BLaER1 treated with 17β-estradiol and CSF1 and Interleukin-3, amounts not matched to agents 10 nM and 100 nM (cell line): Measurements from ENCODE around the gene GAB1.
A peak's percentile ranks its signal among the peaks of the same experiment; 100 is the strongest.

Experiments used
- H3K27ac ChIP-seq, 11 experiments: shearing (Covaris generic); formaldehyde crosslinking; 2 replicates each; pipeline ENCODE4 v1.8.1; 2022
- H3K27me3 ChIP-seq, 11 experiments: shearing (Covaris generic); formaldehyde crosslinking; 2 replicates each; pipeline ENCODE4 v1.8.1; 2022
- H3K36me3 ChIP-seq, 11 experiments: shearing (Covaris generic); formaldehyde crosslinking; 2 replicates each; pipeline ENCODE4 v1.8.1; 2022
- H3K4me1 ChIP-seq, 10 experiments: shearing (Covaris generic); formaldehyde crosslinking; 2 replicates each; pipeline ENCODE4 v1.8.1; 2022
- H3K4me2 ChIP-seq, 11 experiments: shearing (Covaris generic); formaldehyde crosslinking; 2 replicates each; pipeline ENCODE4 v1.8.1; 2022
- H3K4me3 ChIP-seq, 10 experiments: shearing (Covaris generic); formaldehyde crosslinking; 2 replicates each; pipeline ENCODE4 v1.8.1; 2022
- H3K9ac ChIP-seq, 11 experiments: shearing (Covaris generic); formaldehyde crosslinking; 2 replicates each; pipeline ENCODE4 v1.8.1; 2022
- H3K9me3 ChIP-seq, 11 experiments: shearing (Covaris generic); formaldehyde crosslinking; replicated peaks in 1 of 11; 2 replicates each; pipeline ENCODE4 v1.8.1; 2022
- H4K20me1 ChIP-seq, 11 experiments: shearing (Covaris generic); formaldehyde crosslinking; 2 replicates each; pipeline ENCODE4 v1.8.1; 2022
- Cebpa-rat ChIP-seq, 11 experiments: shearing (Covaris generic); IDR thresholded peaks; 2 replicates each; pipeline ENCODE4 v1.8.1; 2022

GAB1 gene

DNA sequence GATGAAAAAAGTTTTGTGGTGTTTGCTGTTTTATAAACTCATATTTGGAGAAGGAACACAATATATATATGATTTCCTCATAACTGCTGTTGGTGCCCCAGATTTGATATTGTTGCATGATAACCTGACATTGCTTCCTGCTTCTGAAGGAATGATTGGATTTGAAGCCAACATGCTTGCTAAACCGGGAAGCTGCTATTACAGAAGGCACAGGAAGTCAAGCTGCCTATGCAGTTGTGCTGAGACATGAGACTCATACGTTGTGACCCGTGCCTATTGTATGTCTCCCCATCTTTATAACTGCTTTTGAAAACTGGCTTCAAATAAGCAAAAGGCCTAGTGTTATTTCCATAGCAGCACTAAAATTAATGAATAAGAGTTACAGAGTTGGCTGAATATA is 32.9 kb downstream of the GAB1 start:
- no peak overlapping the region for H3K9ac ChIP-seq

DNA sequence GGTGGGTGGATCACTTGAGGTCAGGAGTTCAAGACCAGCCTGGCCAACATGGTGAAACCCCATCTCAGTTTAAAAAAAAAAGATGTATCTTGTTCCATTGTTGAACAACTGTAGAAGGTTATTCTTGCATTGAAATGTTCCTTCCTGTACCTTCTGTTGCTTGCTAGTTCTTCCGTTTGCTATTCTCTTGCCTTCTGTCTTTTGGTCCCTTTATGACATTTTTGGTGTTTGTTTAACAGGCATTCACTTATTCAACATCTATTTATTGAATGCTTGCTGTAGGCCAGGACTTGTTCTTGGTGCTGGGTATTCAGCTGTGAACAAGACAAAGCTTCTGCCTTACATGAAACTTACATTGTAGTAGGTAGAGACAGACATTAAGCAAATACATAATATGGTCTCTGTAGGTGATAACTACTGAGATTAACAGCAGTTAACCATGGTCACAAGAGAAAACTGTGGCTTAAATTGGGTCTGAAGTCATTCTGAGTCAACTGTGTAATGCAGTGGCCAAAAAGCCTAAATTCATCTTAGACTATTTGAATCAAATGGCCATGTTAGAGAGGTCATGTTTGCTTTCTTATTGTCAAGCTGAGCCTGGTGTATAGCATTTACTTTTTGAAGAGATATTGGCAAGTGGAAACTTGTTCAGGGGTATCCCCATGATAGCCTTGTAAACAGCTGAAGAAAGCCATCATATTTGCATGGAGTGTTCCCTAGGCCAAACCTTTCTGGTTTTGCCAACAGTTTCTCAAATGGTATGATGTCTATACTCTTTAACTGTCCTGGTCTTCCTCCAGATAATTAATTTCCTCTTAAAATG is 35.6 kb downstream of the GAB1 start:
- Histone ChIP-seq H3K27me3 (no peaks in the 10 kb centered on the region), H3K36me3 (peaks cover 0 to 31% (median 21%) of the 10 kb centered on the region in 11 experiments; a peak in 18 of 22 replicates), H3K4me1 (peaks cover 42 to 57% (median 49%) of the 10 kb centered on the region in 10 experiments), H4K20me1 (peaks cover 0 to 21% (median 0%) of the 10 kb centered on the region in 11 experiments; a peak in 8 of 22 replicates), H3K9ac (no peak overlapping the region; a peak in 1 of 22 replicates), H3K4me3 (no peak overlapping the region), H3K27ac (peak overlapping the region in 6 of 11 experiments; percentile 4 to 54 (median 23); a peak in 5 of 22 replicates), H3K9me3 (peaks cover 0 to 24% (median 21%) of the 10 kb centered on the region in 11 experiments; a peak in 20 of 22 replicates), H3K4me2 (peak overlapping the region in 9 of 11 experiments; percentile 10 to 71 (median 52); a peak in 18 of 22 replicates)
- TF ChIP-seq Cebpa-rat (IDR thresholded peaks at IDR 0.05), result no peak

More for the DNA sequence above, 32.9 kb downstream of the GAB1 start:
- Histone ChIP-seq H3K36me3 (peaks cover 0 to 48% (median 21%) of the 10 kb centered on the region in 11 experiments; a peak in 18 of 22 replicates), H3K4me2 (peak overlapping the region in 3 of 11 experiments; percentile 5 to 61 (median 16); a peak in 2 of 22 replicates), H3K27me3 (no peaks in the 10 kb centered on the region), H4K20me1 (peaks cover 0 to 15% (median 0%) of the 10 kb centered on the region in 11 experiments; a peak in 6 of 22 replicates), H3K27ac (peak overlapping the region in 3 of 11 experiments; percentile 2 to 20 (median 12); a peak in 4 of 22 replicates), H3K4me3 (no peak overlapping the region), H3K9me3 (peaks cover 0 to 26% (median 21%) of the 10 kb centered on the region in 11 experiments; a peak in 20 of 22 replicates), H3K4me1 (peaks cover 14 to 29% (median 23%) of the 10 kb centered on the region in 10 experiments)
- no peak for TF ChIP-seq Cebpa-rat (IDR thresholded peaks at IDR 0.05)

DNA sequence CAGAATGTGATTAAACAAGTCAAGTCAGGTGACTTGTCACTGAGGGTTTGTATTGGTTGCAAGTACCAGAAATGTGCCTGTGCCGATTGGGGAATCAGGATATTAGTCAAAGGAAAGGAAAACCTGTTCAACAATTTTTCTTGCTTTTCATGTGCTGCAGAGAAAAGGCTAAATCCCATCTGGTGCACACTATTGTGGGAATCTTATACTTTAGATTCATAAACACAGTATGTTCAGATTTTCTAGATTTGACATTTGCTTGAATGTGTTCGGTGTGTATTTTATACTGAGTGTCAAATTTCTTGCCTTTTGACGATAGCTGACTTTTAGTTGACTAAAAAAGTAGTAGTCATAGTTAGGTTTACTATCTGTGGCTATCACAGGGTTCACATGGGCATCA is 37.6 kb downstream of the GAB1 start:
- Histone ChIP-seq H3K27ac (no peak overlapping the region), H3K9me3 (peaks cover 0 to 18% (median 15%) of the 10 kb centered on the region in 11 experiments; a peak in 20 of 22 replicates), H3K9ac (no peak overlapping the region), H3K27me3 (no peaks in the 10 kb centered on the region), H4K20me1 (peaks cover 0 to 21% (median 0%) of the 10 kb centered on the region in 11 experiments; a peak in 8 of 22 replicates), H3K36me3 (peaks cover 0 to 12% (median 12%) of the 10 kb centered on the region in 11 experiments; a peak in 16 of 22 replicates), H3K4me2 (peak overlapping the region in 7 of 11 experiments; percentile 68 to 89 (median 82); a peak in 10 of 22 replicates), H3K4me3 (no peak overlapping the region), H3K4me1 (peaks cover 61 to 76% (median 68%) of the 10 kb centered on the region in 10 experiments)
- TF ChIP-seq Cebpa-rat (IDR thresholded peaks at IDR 0.05), result no peak

DNA sequence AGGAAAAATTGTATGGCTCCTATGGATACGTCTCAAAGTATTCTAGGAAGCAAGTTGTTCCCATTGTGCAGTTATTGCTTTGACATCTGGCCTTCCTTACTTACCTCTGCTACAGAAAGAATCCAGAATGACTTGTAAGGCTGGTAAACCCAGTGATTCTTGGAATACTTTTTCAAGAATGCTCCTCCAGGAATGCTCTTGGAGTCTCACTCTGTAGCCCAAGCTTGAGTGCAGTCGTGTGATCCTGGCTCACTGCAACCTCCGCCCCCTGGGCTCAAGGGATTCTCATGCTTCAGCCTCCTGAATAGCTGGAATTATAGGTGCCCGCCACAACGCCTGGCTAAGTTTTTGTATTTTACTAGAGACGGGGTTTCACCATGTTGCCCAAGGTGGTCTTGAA is 38.1 kb downstream of the GAB1 start:
- H3K36me3 ChIP-seq, result peaks cover 0 to 7% (median 6%) of the 10 kb centered on the region in 11 experiments; a peak in 13 of 22 replicates
- H4K20me1 ChIP-seq, result peaks cover 0 to 21% (median 0%) of the 10 kb centered on the region in 11 experiments; a peak in 8 of 22 replicates
- H3K27me3 ChIP-seq, result no peaks in the 10 kb centered on the region
- peak overlapping the region in 3 of 11 experiments; percentile 26 to 46 (median 40); a peak in 1 of 22 replicates for H3K9ac ChIP-seq
- no peak overlapping the region for H3K4me3 ChIP-seq
- H3K4me2 ChIP-seq, result peak overlapping the region; percentile 68 to 89 (median 82); a peak in 18 of 22 replicates
- peaks cover 62 to 81% (median 71%) of the 10 kb centered on the region in 10 experiments for H3K4me1 ChIP-seq
- peaks cover 0 to 14% (median 11%) of the 10 kb centered on the region in 11 experiments; a peak in 20 of 22 replicates for H3K9me3 ChIP-seq
- no peak for TF ChIP-seq Cebpa-rat (IDR thresholded peaks at IDR 0.05)
- peak overlapping the region in 4 of 11 experiments; percentile 11 to 85 (median 22); a peak in 3 of 22 replicates for H3K27ac ChIP-seq

DNA sequence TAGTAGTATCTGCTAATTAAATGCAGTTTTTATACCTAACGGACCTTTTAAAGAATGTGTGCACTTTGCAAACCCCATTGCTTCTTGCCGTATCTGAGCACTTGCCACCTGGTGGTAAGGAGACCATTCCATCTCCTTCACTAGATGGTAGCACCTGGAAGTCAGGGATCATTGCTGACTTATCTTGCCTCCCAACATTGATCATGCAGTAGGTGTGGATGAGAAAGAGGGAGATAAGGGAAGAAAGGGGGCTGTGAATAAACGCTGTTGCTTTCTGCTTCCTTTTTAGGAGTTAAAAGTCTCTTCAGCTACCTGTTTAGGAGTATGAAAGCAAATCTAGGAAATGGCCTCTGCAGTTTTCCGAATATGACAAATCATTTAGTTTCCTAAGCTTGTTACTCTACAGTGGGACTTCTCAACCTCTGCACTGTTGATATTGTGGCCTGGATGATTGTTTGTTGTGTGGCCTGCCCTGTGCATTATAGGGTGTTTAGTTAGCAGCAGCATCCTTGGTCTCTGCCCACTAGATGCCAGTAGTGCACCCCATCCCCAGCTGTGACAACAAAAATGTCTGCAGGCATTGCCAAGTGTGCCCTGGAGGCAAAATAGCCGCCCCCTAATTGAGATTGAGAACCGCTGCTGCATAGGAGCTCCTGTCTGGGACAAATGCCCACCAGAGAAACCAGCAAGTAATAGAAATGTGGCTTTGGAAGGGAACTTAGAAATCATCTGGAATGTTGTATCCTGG is 38.8 kb downstream of the GAB1 start:
- H3K27ac ChIP-seq, result peak overlapping the region in 8 of 11 experiments; percentile 71 to 86 (median 83); a peak in 15 of 22 replicates
- peaks cover 0 to 7% (median 3%) of the 10 kb centered on the region in 11 experiments; a peak in 19 of 22 replicates for H3K9me3 ChIP-seq
- H4K20me1 ChIP-seq, result peaks cover 0 to 21% (median 0%) of the 10 kb centered on the region in 11 experiments; a peak in 8 of 22 replicates
- peak overlapping the region in 8 of 11 experiments; percentile 10 to 74 (median 52); a peak in 9 of 22 replicates for H3K9ac ChIP-seq
- TF ChIP-seq Cebpa-rat (IDR thresholded peaks at IDR 0.05), result no peak
- no peak overlapping the region for H3K4me3 ChIP-seq
- peaks cover 60 to 87% (median 73%) of the 10 kb centered on the region in 10 experiments for H3K4me1 ChIP-seq
- H3K4me2 ChIP-seq, result peak overlapping the region; percentile 68 to 89 (median 82)
- no peaks in the 10 kb centered on the region for H3K27me3 ChIP-seq
- H3K36me3 ChIP-seq, result peaks cover 0 to under 1% (median 0%) of the 10 kb centered on the region in 11 experiments; a peak in 5 of 22 replicates

DNA sequence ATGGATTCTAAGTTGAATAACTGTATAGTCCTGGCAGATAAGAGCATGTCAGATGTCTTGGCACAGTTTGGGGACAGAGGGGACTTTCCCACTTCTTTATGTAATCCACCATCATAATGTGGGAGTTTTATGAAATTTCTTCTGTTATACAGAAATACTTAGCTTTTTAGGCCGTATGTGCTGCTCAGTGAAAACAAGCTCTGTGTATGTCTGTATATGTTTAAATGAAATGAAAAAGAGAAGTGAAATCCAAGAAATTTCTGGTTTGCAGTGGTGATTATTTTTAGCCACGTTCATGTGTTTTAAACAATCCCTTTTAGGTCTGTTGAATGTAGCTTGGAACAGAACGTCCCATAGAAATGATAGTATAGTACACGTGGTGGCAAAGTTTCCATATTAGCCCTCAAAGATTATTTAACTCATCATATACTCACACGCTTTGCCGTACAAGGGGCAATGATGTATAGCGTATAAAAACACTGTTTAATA is 41.0 kb downstream of the GAB1 start:
- peak overlapping the region in 5 of 10 experiments; percentile 3 to 49 (median 11); a peak in 8 of 20 replicates for H3K4me3 ChIP-seq
- H3K27me3 ChIP-seq, result no peaks in the 10 kb centered on the region
- H3K9me3 ChIP-seq, result no peaks in the 10 kb centered on the region
- peaks cover 71 to 98% (median 84%) of the 10 kb centered on the region in 10 experiments for H3K4me1 ChIP-seq
- peak overlapping the region; percentile 62 to 86 (median 80) for H3K27ac ChIP-seq
- peaks cover 0 to 21% (median 0%) of the 10 kb centered on the region in 11 experiments; a peak in 8 of 22 replicates for H4K20me1 ChIP-seq
- no peak for TF ChIP-seq Cebpa-rat (IDR thresholded peaks at IDR 0.05)
- H3K36me3 ChIP-seq, result no peaks in the 10 kb centered on the region; a peak in 4 of 22 replicates
- H3K9ac ChIP-seq, result peak overlapping the region; percentile 61 to 76 (median 66); a peak in 21 of 22 replicates
- peak overlapping the region; percentile 68 to 89 (median 82) for H3K4me2 ChIP-seq

DNA sequence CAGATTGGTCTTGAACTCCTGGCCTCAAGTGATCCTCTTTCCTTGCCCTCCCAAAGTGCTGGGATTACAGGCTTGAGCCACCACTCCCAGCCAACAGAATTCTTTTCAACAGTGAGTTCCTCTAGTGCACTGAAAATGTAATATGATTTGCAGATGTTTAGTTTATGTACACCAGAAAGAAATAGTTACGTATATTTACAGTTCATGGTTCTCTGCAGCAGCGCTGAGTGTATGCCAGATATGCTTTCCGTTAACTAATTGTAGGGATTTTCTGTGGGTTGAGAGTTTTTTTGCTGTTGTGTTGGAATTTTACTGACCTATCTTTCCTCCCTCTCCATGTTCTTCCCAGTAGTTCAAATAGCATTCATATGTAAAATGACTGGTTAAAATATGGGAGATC is 44.0 kb downstream of the GAB1 start:
- TF ChIP-seq Cebpa-rat (IDR thresholded peaks at IDR 0.05), result no peak
- Histone ChIP-seq H3K36me3 (peaks cover 0 to 5% (median 0%) of the 10 kb centered on the region in 11 experiments; a peak in 7 of 22 replicates), H3K4me2 (peak overlapping the region; percentile 55 to 87 (median 79); a peak in 21 of 22 replicates), H3K9ac (no peak overlapping the region), H3K27me3 (no peaks in the 10 kb centered on the region), H3K27ac (peak overlapping the region in 8 of 11 experiments; percentile 60 to 77 (median 70); a peak in 12 of 22 replicates), H4K20me1 (peaks cover 0 to 4% (median 0%) of the 10 kb centered on the region in 11 experiments; a peak in 1 of 22 replicates), H3K4me3 (no peak overlapping the region), H3K9me3 (no peaks in the 10 kb centered on the region; a peak in 2 of 22 replicates), H3K4me1 (peaks cover 89 to 100% (median 94%) of the 10 kb centered on the region in 10 experiments)
